Peyer's patch (tissue), 4 donors: ENCODE measurements around the gene ANKMY1. TPM values are rescaled to one million over a fixed set of nuclear protein-coding genes. Genes with fewer than 3 reads are reported as not detected.

Experiments
- DNase-seq, 3 donors: peaks; one replicate each; pipeline ENCODE4 v3.0.0-alpha.2; 2017 to 2019
- H3K27ac ChIP-seq, 4 donors: fragments of 200-600 bp; sonication (generic); one replicate each; pipeline ENCODE4 v1.5.1; 2016 to 2019
- H3K27me3 ChIP-seq, 2 donors: fragments of 200-600 bp; sonication (generic); one replicate each; pipeline ENCODE4 v1.5.1; 2019
- H3K36me3 ChIP-seq, 3 donors: fragments of 200-600 bp; sonication (generic); one replicate each; pipeline ENCODE4 v1.5.1; 2016 to 2019
- H3K4me1 ChIP-seq, 4 donors: fragments of 200-600 bp; sonication (generic); one replicate each; pipeline ENCODE4 v1.5.1; 2016 to 2019
- H3K4me3 ChIP-seq, 4 donors: fragments of 200-600 bp; sonication (generic); 1 replicate in 3 of 4; 2 replicates in 1 of 4; pipeline ENCODE4 v1.5.1; 2016 to 2019; ENCODE audit warnings: mild to moderate bottlenecking in 1 of 4
- H3K9me3 ChIP-seq, 4 donors: fragments of 200-600 bp; sonication (generic); one replicate each; pipeline ENCODE4 v1.5.1; 2016 to 2019; ENCODE audit warnings: mild to moderate bottlenecking in 1 of 4
- POLR2A ChIP-seq, 2 donors: fragments of 450-650 bp; IDR thresholded peaks; one replicate each; pipeline ENCODE4 v1.5.1; 2017; ENCODE audit warnings: antibody characterized with exemption in 2 of 2, mild to moderate bottlenecking in 2 of 2, moderate library complexity in 2 of 2
- total RNA-seq, 4 donors: library from RNA; depleted of rRNA; stranded (reverse); fragments of >200 nt; gene quantifications; one replicate each; pipeline ENCODE4 v1.1.0, GENCODE V29; 2016
- TF ChIP-seq, protein P1 (sequence below), 6 experiments: fragments of 450-650 bp in 4 of 6; fragments of 200-600 bp in 2 of 6; sonication (generic) in 1 of 6; IDR thresholded peaks; one replicate each; pipeline ENCODE4 v1.5.1; 2017 to 2019; ENCODE audit warnings: antibody characterized with exemption in 6 of 6, mild to moderate bottlenecking in 3 of 6, moderate library complexity in 1 of 6

The ANKMY1 gene
- total RNA-seq, 4 donors from 2014 or later = 27.8 to 89.1 (median 40.1) TPM

DNA sequence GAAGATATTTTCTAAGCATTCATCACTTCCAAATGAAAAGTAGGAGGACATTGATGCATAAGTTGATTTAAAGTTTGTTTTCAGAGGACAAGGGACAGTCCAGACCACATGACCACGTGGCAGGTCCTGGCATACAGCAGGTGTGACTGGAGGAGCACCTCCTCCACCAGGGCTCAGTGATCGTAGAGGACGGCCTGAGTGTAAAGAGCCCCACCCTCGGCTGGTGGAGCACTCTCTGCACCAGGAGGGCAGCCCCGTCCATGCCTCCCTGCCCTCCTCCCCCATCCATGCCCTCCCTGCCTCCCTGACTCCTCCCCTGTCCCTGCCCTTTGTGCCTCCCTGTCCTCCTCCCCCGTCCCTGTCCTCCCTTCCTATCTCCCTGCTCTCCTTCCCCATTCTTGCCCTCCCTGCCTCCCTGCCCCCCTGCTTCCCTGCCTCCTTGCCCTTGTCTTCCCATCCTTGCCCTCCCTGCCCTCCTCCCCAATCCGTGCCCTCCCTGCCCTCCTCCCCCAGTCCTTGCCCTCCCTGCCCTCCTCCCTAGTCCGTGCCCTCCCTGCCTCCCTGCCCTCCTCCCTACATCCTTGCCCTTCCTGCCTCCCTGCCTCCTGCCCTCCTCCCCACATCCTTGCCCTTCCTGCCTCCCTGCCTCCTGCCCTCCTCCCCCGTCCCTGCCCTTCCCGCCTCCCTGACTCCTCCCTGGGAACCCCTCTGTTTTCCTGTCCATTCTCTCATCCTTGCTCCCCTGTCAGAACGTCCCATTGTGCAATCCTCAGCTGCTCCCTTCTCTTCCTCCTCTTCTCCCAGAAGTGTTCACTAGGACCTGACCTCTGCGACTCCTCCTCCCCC is 47.9 kb downstream of the ANKMY1 start:
- no peak for DNase-seq
- H3K9me3 ChIP-seq = no peaks in the 10 kb centered on the region
- TF ChIP-seq, protein P1, sequence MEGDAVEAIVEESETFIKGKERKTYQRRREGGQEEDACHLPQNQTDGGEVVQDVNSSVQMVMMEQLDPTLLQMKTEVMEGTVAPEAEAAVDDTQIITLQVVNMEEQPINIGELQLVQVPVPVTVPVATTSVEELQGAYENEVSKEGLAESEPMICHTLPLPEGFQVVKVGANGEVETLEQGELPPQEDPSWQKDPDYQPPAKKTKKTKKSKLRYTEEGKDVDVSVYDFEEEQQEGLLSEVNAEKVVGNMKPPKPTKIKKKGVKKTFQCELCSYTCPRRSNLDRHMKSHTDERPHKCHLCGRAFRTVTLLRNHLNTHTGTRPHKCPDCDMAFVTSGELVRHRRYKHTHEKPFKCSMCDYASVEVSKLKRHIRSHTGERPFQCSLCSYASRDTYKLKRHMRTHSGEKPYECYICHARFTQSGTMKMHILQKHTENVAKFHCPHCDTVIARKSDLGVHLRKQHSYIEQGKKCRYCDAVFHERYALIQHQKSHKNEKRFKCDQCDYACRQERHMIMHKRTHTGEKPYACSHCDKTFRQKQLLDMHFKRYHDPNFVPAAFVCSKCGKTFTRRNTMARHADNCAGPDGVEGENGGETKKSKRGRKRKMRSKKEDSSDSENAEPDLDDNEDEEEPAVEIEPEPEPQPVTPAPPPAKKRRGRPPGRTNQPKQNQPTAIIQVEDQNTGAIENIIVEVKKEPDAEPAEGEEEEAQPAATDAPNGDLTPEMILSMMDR (IDR thresholded peaks at IDR 0.05) = no peak
- no peak for TF ChIP-seq POLR2A (IDR thresholded peaks at IDR 0.05)
- H3K27me3 ChIP-seq = no peaks in the 10 kb centered on the region
- no peak overlapping the region for H3K27ac ChIP-seq
- H3K36me3 ChIP-seq = peaks cover 0 to 15% (median 0%) of the 10 kb centered on the region in 3 donors
- H3K4me3 ChIP-seq = no peak overlapping the region
- peaks cover 0 to 4% (median 4%) of the 10 kb centered on the region in 4 donors for H3K4me1 ChIP-seq

DNA sequence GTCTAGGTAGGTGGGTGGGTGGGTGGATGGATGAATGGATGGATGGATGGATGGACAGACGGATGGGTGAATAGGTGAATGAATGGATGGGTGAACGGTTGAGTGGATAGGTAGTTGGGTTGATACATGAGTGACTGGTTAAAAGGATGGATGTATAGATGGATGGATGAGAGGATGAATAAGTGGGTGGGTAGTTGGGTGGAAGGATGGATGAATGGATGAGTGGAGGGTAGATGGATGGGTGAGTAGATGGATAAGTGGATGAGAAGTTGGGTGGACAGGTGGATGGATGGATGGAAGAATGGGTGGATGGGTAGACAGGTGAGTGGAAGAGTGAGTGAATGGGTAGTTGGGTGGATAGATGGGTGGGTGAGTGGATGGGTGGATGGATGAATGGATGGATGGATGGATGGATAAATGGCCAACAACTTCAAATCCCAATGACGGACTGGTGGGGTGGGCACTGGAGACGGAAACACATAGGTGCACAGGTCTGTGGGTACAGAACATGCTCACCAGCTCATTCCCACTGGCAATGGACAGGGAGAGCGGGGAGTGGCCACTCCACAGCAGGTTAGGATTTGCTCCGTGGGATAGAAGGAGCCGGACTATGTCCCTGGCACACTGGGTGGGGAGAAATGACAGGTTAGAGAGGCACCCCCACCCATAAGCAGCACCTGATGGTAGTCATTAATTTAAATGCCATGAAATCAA is 48.8 kb downstream of the ANKMY1 start:
- H3K9me3 ChIP-seq = no peaks in the 10 kb centered on the region
- H3K36me3 ChIP-seq = peaks cover 0 to 15% (median 0%) of the 10 kb centered on the region in 3 donors
- peaks cover 0 to 2% (median 1%) of the 10 kb centered on the region in 4 donors for H3K4me1 ChIP-seq
- no peak overlapping the region for H3K27ac ChIP-seq
- no peak for TF ChIP-seq POLR2A (IDR thresholded peaks at IDR 0.05)
- TF ChIP-seq, protein P1 (IDR thresholded peaks at IDR 0.05) = no peak
- H3K4me3 ChIP-seq = no peak overlapping the region
- no peak for DNase-seq
- no peaks in the 10 kb centered on the region for H3K27me3 ChIP-seq

DNA sequence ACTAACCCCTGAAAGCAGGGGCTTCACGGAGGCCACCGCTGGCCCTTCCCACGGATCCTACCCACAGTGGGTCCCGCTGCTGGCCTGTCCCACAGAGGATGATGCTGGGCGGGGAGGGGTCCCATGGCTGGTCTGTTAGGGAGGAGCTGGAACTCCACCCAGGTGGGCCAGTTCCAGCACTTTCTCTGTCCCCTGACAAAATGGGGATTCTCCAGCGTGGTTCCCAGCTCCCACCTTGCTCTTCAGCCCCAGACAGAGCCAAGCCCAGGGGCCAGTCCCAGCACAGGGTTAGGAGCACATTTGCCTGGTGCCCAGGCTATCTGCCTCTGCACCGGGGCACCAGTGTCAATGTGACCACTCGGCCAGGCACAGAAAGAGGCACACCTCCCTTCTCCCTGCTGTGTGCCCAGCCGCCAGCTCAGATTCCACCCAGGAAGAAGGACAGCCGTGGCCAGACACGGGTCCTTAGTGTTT is 50.0 kb downstream of the ANKMY1 start:
- no peak overlapping the region for H3K4me3 ChIP-seq
- no peak overlapping the region for H3K27ac ChIP-seq
- H3K9me3 ChIP-seq = no peaks in the 10 kb centered on the region
- TF ChIP-seq, protein P1 (IDR thresholded peaks at IDR 0.05) = no peak
- no peak for TF ChIP-seq POLR2A (IDR thresholded peaks at IDR 0.05)
- no peaks in the 10 kb centered on the region for H3K4me1 ChIP-seq
- peak in 1 of 3 donors; percentile 29 for DNase-seq
- peaks cover 0 to 15% (median 0%) of the 10 kb centered on the region in 3 donors for H3K36me3 ChIP-seq
- no peaks in the 10 kb centered on the region for H3K27me3 ChIP-seq

DNA sequence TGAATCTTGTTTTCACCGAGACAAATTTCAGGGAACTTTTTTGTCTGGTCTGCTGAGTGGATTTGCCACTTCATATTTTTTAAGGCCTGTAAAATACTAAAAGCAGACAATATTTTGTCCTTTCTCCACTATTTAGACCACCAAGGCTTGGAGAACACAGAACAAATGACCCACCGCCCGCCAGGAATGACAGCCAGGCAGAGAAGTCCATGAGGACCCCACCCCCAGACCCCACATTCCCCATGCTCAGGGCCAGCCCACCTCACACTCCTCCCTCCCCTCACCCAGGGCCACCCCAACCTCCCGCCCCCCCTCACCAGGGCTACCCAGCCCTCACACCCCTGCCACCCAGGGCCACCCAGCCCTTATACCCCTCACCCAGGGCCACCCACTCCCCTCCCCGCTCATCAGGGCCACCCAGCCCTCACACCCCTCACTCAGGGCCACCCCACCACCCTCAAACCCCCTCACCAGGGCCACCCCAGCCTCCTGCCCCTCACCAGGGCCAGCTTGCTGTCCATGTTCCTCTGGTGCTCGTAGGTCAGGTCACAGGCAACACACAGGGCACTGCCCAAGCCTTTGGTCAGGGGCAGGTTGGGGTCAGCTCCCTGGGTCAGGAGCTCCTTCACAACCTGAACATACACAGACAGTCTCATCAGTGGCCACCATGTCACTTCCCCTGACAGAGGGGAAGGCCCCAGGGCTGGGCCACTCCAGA is 50.6 kb downstream of the ANKMY1 start:
- no peaks in the 10 kb centered on the region for H3K4me1 ChIP-seq
- no peak overlapping the region for H3K4me3 ChIP-seq
- TF ChIP-seq POLR2A (IDR thresholded peaks at IDR 0.05) = no peak
- TF ChIP-seq, protein P1 (IDR thresholded peaks at IDR 0.05) = no peak
- no peaks in the 10 kb centered on the region for H3K9me3 ChIP-seq
- DNase-seq = no peak
- H3K36me3 ChIP-seq = peaks cover 0 to 9% (median 0%) of the 10 kb centered on the region in 3 donors
- no peak overlapping the region for H3K27ac ChIP-seq
- no peaks in the 10 kb centered on the region for H3K27me3 ChIP-seq

DNA sequence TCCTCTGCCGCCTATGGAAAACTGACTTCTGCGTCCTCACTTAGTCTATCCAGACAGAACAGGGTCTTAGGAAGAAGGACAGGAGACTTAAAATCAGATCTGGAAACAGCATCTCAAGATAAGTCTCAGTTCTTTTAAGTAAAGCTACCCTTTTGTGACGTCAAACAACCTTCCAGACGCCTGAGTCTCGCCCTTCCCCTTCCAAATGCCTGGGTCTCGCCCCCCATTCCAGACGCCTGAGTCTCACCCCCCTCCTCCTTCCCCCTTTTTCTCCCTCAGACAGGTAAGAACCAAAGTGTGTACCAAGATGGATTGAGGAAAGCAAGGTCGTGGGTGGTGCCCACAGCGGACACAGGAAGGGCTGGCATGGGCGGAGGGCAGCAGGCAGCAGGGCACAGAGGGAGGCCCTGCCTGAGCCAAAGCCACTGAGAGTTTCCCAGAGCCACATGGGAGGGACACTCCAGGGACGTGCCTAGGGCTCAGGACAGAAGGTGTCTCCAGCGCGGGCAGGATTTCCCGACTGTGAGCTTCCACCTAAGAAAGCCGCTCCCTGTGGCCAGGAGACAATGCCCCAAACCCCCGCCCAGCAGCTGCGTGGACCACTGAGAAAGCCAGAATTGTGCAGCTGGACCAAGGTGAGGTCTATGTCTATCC is 51.3 kb downstream of the ANKMY1 start:
- peaks cover 0 to 5% (median 0%) of the 10 kb centered on the region in 3 donors for H3K36me3 ChIP-seq
- H3K27me3 ChIP-seq = no peaks in the 10 kb centered on the region
- H3K4me1 ChIP-seq = no peaks in the 10 kb centered on the region
- DNase-seq = no peak
- no peak overlapping the region for H3K4me3 ChIP-seq
- TF ChIP-seq POLR2A (IDR thresholded peaks at IDR 0.05) = no peak
- TF ChIP-seq, protein P1 (IDR thresholded peaks at IDR 0.05) = no peak
- H3K9me3 ChIP-seq = no peaks in the 10 kb centered on the region
- H3K27ac ChIP-seq = no peak overlapping the region
